HepG2 (cell line): ENCODE results near the gene CPB2. TPM values are rescaled to one million over a fixed set of nuclear protein-coding genes. Genes with fewer than 3 reads are reported as not detected.

Source experiments
- ATF5 ChIP-seq: sonication (generic); formaldehyde crosslinking; IDR thresholded peaks from 2 replicates; pipeline ENCODE4 v1.4.0; 2020; ENCODE audit warnings: mild to moderate bottlenecking, low read depth, missing genetic modification reagents
- E2F1 ChIP-seq: sonication (generic); formaldehyde crosslinking; IDR thresholded peaks from 2 replicates; pipeline ENCODE4 v1.5.0; 2020; ENCODE audit warnings: missing genetic modification reagents
- ERF ChIP-seq: IDR thresholded peaks from 2 replicates; pipeline ENCODE4 v1.6.1; 2018; ENCODE audit warnings: missing biosample characterization, missing genetic modification reagents
- MTF2 ChIP-seq: sonication (generic); formaldehyde crosslinking; IDR thresholded peaks from 2 replicates; pipeline ENCODE4 v1.5.0; 2020; ENCODE audit warnings: missing genetic modification reagents, borderline replicate concordance
- MYNN ChIP-seq: sonication (generic); formaldehyde crosslinking; IDR thresholded peaks from 2 replicates; pipeline ENCODE4 v1.4.0; 2020; ENCODE audit warnings: mild to moderate bottlenecking, low read depth, missing genetic modification reagents
- NFRKB ChIP-seq: fragments of 450-650 bp; IDR thresholded peaks from 2 replicates; pipeline ENCODE4 v1.6.1; 2017
- PAWR ChIP-seq: sonication (generic); formaldehyde crosslinking; IDR thresholded peaks from 2 replicates; pipeline ENCODE4 v1.4.0; 2020; ENCODE audit warnings: missing genetic modification reagents, mild to moderate bottlenecking, borderline replicate concordance
- PRDM15 ChIP-seq: sonication (generic); formaldehyde crosslinking; IDR thresholded peaks from 2 replicates; pipeline ENCODE4 v1.4.0; 2020; ENCODE audit warnings: missing genetic modification reagents
- RERE ChIP-seq: IDR thresholded peaks from 2 replicates; pipeline ENCODE4 v1.6.1; 2016; ENCODE audit warnings: low read depth, missing genetic modification reagents, missing compliant biosample characterization
- RXRB ChIP-seq: IDR thresholded peaks from 2 replicates; pipeline ENCODE4 v1.6.1; 2016; ENCODE audit warnings: borderline replicate concordance, missing genetic modification reagents, missing compliant biosample characterization
- ZNF562 ChIP-seq: sonication (generic); formaldehyde crosslinking; IDR thresholded peaks from 2 replicates; pipeline ENCODE4 v1.8.0; 2022; ENCODE audit warnings: missing genetic modification reagents, borderline replicate concordance
- ZNF850 ChIP-seq: sonication (generic); formaldehyde crosslinking; conservative IDR thresholded peaks from 2 replicates; pipeline ENCODE4 v1.9.0; 2021; ENCODE audit warnings: mild to moderate bottlenecking, missing genetic modification reagents
- polyA plus RNA-seq, 8 experiments: library from polyadenylated mRNA; depleted of rRNA in 3 of 8; stranded (reverse) in 7 of 8; unstranded in 1 of 8; fragments of >200 nt; fragmentation: Illumina TruSeq in 4 of 8; extraction: Trizol in 4 of 8; gene quantifications; 2 replicates each; pipeline versions ENCODE4 v1.2.1 to v1.2.3, GENCODE V29; 2011 to 2016; ENCODE audit warnings: low read depth in 4 of 8, missing spikeins in 1 of 8, mixed read lengths in 1 of 8; ENCODE audit not compliant: insufficient read depth in 1 of 8
- total RNA-seq, 5 experiments: library from RNA; depleted of rRNA; stranded (reverse); fragments of >200 nt; fragmentation: Illumina TruSeq; extraction: Trizol; gene quantifications; 2 replicates each; pipeline ENCODE4 v1.2.3, GENCODE V29; 2016; ENCODE audit warnings: low read depth in 1 of 5

The CPB2 gene
- total and polyA plus RNA-seq, 2 of the 13 experiments (the other 11 are each of a cell fraction or from before 2014, with no cell fraction given) = 125 to 140 TPM

- no peak for TF ChIP-seq RERE (CRISPR knock-in tag)
- no peak for TF ChIP-seq MYNN
- no peak for TF ChIP-seq NFRKB
- no peak for TF ChIP-seq ZNF562 (CRISPR knock-in tag)
- TF ChIP-seq PRDM15 (CRISPR knock-in tag) = no peak
- TF ChIP-seq ZNF850 = no peak
- TF ChIP-seq E2F1 = no peak
- no peak for TF ChIP-seq RXRB (CRISPR knock-in tag)
- no peak for TF ChIP-seq ERF (CRISPR knock-in tag)
- no peak for TF ChIP-seq ATF5 (CRISPR knock-in tag)
- no peak for TF ChIP-seq MTF2
- TF ChIP-seq PAWR = no peak
Measured at GRCh38 chr13:46082324-46082723, 22.5 kb downstream of the CPB2 start (continued).
